Erythroblast (primary cell): ENCODE measurements around the gene MGAT5B.

Experiments
- GATA1 ChIP-seq: IDR thresholded peaks from 2 replicates; pipeline ENCODE4 v1.6.1; 2011; ENCODE audit warnings: low read depth, mild to moderate bottlenecking, control low read depth, low read length, moderate library complexity
- POLR2A ChIP-seq: IDR thresholded peaks from 2 replicates; pipeline ENCODE4 v1.6.1; 2011; ENCODE audit warnings: mild to moderate bottlenecking, low read length

DNA sequence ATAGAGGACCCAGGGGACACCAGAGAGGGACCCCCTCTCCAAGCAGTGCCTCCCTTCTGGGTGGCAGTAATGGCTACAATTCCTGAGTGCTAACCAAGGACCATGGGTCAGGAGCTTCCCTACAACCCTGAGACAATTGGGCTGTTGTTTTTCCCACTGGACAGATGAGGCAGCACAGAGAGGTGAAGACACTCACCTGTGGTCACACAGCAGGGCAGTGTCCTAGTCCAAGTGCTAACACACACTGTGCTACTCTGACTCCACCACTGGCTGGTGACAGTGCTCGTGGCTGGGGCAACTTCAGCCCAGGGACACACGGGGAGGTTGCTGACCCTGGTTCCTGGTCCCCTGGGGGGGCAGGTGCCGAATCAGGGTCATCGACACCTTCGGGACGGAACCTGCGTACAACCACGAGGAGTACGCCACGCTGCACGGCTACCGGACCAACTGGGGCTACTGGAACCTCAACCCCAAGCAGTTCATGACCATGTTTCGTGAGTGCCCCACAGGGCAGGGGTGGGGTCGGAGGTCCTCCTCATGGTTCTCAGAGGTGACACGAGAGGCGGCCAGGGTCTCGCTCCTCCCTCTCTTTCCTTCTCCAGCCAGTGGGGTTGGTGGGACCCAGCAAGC, 58.1 kb downstream of the MGAT5B start:
- TF ChIP-seq POLR2A (no peak), GATA1 (no peak)
